ENCODE measurements around the gene AMBRA1.

AMBRA1 gene

GRCh38 chr11:46347637-46348311 lies 246.0 kb downstream of the AMBRA1 start:
- DNase-seq (ENCODE audit: low spot score): no peak

- DNase-seq (ENCODE audit: low spot score): peak; percentile 86
Measured at GRCh38 chr11:46346886-46347636, 246.8 kb downstream of the AMBRA1 start, which contains the start of gene DGKZ. DGKZ (plus strand) TSS chr11:46347463; CDS start chr11:46347660, 197 bp downstream.
